ENCODE measurements around the gene TEAD2.
"Not testable (repeated sequence)": the region's sequence is repeated elsewhere in the genome, so short reads cannot be mapped to it uniquely, and the experiment has no call there.

DNA sequence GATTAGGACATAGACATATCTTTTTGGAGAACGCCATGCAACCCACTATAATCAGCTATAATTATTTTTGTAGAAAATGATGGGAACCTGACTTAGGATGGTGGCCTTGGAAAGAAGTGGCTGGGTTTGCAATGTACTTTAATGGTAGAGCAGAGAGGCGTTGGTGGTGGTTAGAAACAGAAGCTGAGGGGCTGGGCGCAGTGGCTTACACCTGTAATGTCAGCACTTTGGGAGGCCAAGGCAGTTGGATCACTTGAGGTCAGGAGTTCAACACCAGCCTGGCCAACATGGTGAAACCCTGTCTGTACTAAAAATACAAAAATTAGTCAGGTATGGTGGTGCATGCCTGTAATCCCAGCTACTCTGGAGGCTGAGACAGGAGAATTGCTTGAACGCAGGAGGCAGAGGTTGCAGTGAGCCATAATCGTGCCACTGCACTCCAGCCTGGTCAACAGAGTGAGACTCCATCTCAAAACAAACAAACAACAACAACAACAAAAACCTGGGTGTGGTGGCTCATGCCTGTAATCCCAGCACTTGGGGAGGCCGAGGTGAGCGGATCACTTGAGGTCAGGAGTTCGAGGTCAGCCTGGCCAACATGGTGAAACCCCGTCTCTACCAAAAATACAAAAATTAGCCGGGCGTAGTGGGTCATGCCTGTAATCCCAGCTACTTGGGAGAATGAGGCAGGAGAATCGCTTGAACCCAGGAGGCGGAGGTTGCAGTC, 29.4 kb downstream of the TEAD2 start:
- TF ChIP-seq, protein P1, sequence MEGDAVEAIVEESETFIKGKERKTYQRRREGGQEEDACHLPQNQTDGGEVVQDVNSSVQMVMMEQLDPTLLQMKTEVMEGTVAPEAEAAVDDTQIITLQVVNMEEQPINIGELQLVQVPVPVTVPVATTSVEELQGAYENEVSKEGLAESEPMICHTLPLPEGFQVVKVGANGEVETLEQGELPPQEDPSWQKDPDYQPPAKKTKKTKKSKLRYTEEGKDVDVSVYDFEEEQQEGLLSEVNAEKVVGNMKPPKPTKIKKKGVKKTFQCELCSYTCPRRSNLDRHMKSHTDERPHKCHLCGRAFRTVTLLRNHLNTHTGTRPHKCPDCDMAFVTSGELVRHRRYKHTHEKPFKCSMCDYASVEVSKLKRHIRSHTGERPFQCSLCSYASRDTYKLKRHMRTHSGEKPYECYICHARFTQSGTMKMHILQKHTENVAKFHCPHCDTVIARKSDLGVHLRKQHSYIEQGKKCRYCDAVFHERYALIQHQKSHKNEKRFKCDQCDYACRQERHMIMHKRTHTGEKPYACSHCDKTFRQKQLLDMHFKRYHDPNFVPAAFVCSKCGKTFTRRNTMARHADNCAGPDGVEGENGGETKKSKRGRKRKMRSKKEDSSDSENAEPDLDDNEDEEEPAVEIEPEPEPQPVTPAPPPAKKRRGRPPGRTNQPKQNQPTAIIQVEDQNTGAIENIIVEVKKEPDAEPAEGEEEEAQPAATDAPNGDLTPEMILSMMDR (IDR thresholded peaks at IDR 0.05) = not testable (repeated sequence)
- TF ChIP-seq POLR2A (IDR thresholded peaks at IDR 0.05) = not testable (repeated sequence)

Data from ovary (tissue), 3 donors.